ENCODE results near the gene TMEM120B. TPM values are rescaled to one million over a fixed set of nuclear protein-coding genes. Genes with fewer than 3 reads are reported as not detected.

The TMEM120B gene
- total RNA-seq, 1 experiment from 2014 or later = 20.5 TPM

GRCh38 chr12:121823727-121824115, 111.2 kb downstream of the TMEM120B start:
- no peak for DNase-seq (ENCODE audit: low read depth, low spot score)

GRCh38 chr12:121825041-121825523, 112.5 kb downstream of the TMEM120B start:
- Histone ChIP-seq H3K36me3 (ENCODE audit: control insufficient read depth in 1 of 2, insufficient read depth in 2 of 2, low read length in 2 of 2) (peaks cover 23 to 33% of the 10 kb centered on the region in 2 experiments; a peak in 3 of 4 replicates), H3K27me3 (ENCODE audit: insufficient read depth, low read length) (no peaks in the 10 kb centered on the region), H4K20me1 (ENCODE audit: insufficient read depth) (no peaks in the 10 kb centered on the region), H3K27ac (ENCODE audit: low read depth, low read length) (no peak overlapping the region), H3K4me1 (ENCODE audit: control insufficient read depth in 1 of 2, insufficient read depth in 2 of 2, low read length in 2 of 2) (no peaks in the 10 kb centered on the region), H3K9me3 (ENCODE audit: control insufficient read depth in 1 of 2, insufficient read depth in 1 of 2, low read depth in 1 of 2, low read length in 2 of 2) (no peaks in the 10 kb centered on the region), H3K4me2 (ENCODE audit: low read length) (no peak overlapping the region), H3K79me2 (ENCODE audit: insufficient read depth, low read length) (no peaks in the 10 kb centered on the region; the same call in 1 of the 2 replicates), H3K9ac (ENCODE audit: low read length) (no peak overlapping the region), H3K4me3 (replicated peaks in 1 of 2; ENCODE audit: low read depth in 1 of 2, low read length in 2 of 2) (no peak overlapping the region), H3K9me2 (ENCODE audit: insufficient read depth) (no peaks in the 10 kb centered on the region), H2AFZ (ENCODE audit: low read depth, low read length, poor library complexity, severe bottlenecking) (no peak overlapping the region)
- POLR2A ChIA-PET = no interaction called here
- no peak for TF ChIP-seq POLR2AphosphoS5 (IDR thresholded peaks at IDR 0.05; ENCODE audit: low read depth, low read length)
- TF ChIP-seq SP1 (IDR thresholded peaks at IDR 0.05; ENCODE audit: low read depth) = no peak
- TF ChIP-seq ELF1 (IDR thresholded peaks at IDR 0.05; ENCODE audit: borderline replicate concordance, low read depth) = no peak
- no peak for TF ChIP-seq ZNF274 (IDR thresholded peaks at IDR 0.05; ENCODE audit: low read depth, low read length)
- TF ChIP-seq JUND (IDR thresholded peaks at IDR 0.05) = no peak
- no peak for TF ChIP-seq SRF (IDR thresholded peaks at IDR 0.05; ENCODE audit: low read depth)
- no peak for TF ChIP-seq FOSL1 (IDR thresholded peaks at IDR 0.05; ENCODE audit: low read depth)
- no peak for TF ChIP-seq CEBPB (IDR thresholded peaks at IDR 0.05; ENCODE audit: low read depth)
- TF ChIP-seq REST (IDR thresholded peaks at IDR 0.05; ENCODE audit: low read depth) = no peak
- TF ChIP-seq TCF7L2 (IDR thresholded peaks at IDR 0.05; ENCODE audit: borderline replicate concordance, extremely low read depth, insufficient read depth, insufficient read length) = no peak
- TF ChIP-seq EZH2 (IDR thresholded peaks at IDR 0.05) = no peak
- no peak for TF ChIP-seq ATF3 (IDR thresholded peaks at IDR 0.05)
- TF ChIP-seq ZFX (IDR thresholded peaks at IDR 0.05) = no peak
- CTCF ChIA-PET = no interaction called here
- ATAC-seq (peak; percentile 39; the same call in 1 of the 2 replicates), DNase-seq (ENCODE audit: low read depth, low spot score) (no peak)
- BruUV-seq (replicated peaks) = no TSS peak
- intact Hi-C loops (cut with micrococcal nuclease) = no loop called here
- RAD21 ChIA-PET (ENCODE audit: low non-redundant PET in 1 of 2, low total read pairs in 2 of 2, uncharacterized antibody in 2 of 2, unreplicated experiment in 2 of 2) = interaction anchor here in 1 of 2 experiments (0.7 kb wide), 1 partner anchor 17 kb away, joined by 3 read pairs; no protein-coding TSS in a partner anchor

More at GRCh38 chr12:121823727-121824115, 111.2 kb downstream of the TMEM120B start:
- Histone ChIP-seq H2AFZ (ENCODE audit: low read depth, low read length, poor library complexity, severe bottlenecking) (no peak overlapping the region), H3K9me3 (ENCODE audit: control insufficient read depth in 1 of 2, insufficient read depth in 1 of 2, low read depth in 1 of 2, low read length in 2 of 2) (no peaks in the 10 kb centered on the region), H3K4me3 (replicated peaks in 1 of 2; ENCODE audit: low read depth in 1 of 2, low read length in 2 of 2) (no peak overlapping the region), H3K27me3 (ENCODE audit: insufficient read depth, low read length) (no peaks in the 10 kb centered on the region), H3K27ac (ENCODE audit: low read depth, low read length) (no peak overlapping the region), H3K9me2 (ENCODE audit: insufficient read depth) (no peaks in the 10 kb centered on the region), H3K9ac (ENCODE audit: low read length) (no peak overlapping the region), H4K20me1 (ENCODE audit: insufficient read depth) (no peaks in the 10 kb centered on the region), H3K36me3 (ENCODE audit: control insufficient read depth in 1 of 2, insufficient read depth in 2 of 2, low read length in 2 of 2) (peaks cover 24 to 34% of the 10 kb centered on the region in 2 experiments; a peak in 3 of 4 replicates), H3K4me2 (ENCODE audit: low read length) (no peak overlapping the region), H3K79me2 (ENCODE audit: insufficient read depth, low read length) (no peaks in the 10 kb centered on the region; the same call in 1 of the 2 replicates), H3K4me1 (ENCODE audit: control insufficient read depth in 1 of 2, insufficient read depth in 2 of 2, low read length in 2 of 2) (no peaks in the 10 kb centered on the region)
- intact Hi-C loops (cut with micrococcal nuclease) = no loop called here
- CTCF ChIA-PET = no interaction called here
- RAD21 ChIA-PET (ENCODE audit: low non-redundant PET in 1 of 2, low total read pairs in 2 of 2, uncharacterized antibody in 2 of 2, unreplicated experiment in 2 of 2) = no interaction called here
- POLR2A ChIA-PET = no interaction called here
- ATAC-seq = no peak
- TF ChIP-seq POLR2A (IDR thresholded peaks at IDR 0.05; ENCODE audit: borderline replicate concordance, extremely low read depth, insufficient read depth, insufficient read length) = no peak
- no peak for TF ChIP-seq CEBPB (IDR thresholded peaks at IDR 0.05; ENCODE audit: low read depth)
- TF ChIP-seq ZNF274 (IDR thresholded peaks at IDR 0.05; ENCODE audit: low read depth, low read length) = no peak
- BruUV-seq (replicated peaks) = TSS peak; percentile 31

Data from HCT116 (cell line).